Epithelial cell of prostate (primary cell): ENCODE data around the gene ADCY2.

Experiments
- DNase-seq: peaks from one replicate; pipeline ENCODE4 v3.0.0-alpha.2; 2011; ENCODE audit warnings: low read depth, low spot score
- H3K27ac ChIP-seq: fragments of 450-650 bp; 2 replicates; pipeline ENCODE4 v1.5.1; 2017; ENCODE audit warnings: mild to moderate bottlenecking

Gene ADCY2

GRCh38 chr5:7875151-7875550 lies 479.2 kb downstream of the ADCY2 start:
- DNase-seq, result no peak
- no peak overlapping the region for H3K27ac ChIP-seq

GRCh38 chr5:7876867-7877266 lies 480.9 kb downstream of the ADCY2 start:
- peak; percentile 41 for DNase-seq
- peak overlapping the region; percentile 71 for H3K27ac ChIP-seq

- no peak for DNase-seq
- H3K27ac ChIP-seq, result peak overlapping the region; percentile 71
Measured at GRCh38 chr5:7877851-7878250, 481.9 kb downstream of the ADCY2 start.

GRCh38 chr5:7878381-7878873 lies 482.5 kb downstream of the ADCY2 start:
- H3K27ac ChIP-seq, result peak overlapping the region; percentile 71
- DNase-seq, result peak; percentile 66
